Hematopoietic multipotent progenitor cell treated with erythropoietin and hydrocortisone succinate and interleukin-3 and kit ligand, for 17 days (in vitro differentiated cells): ENCODE data around the gene MALAT1.
A peak's percentile ranks its signal among the peaks of the same experiment; 100 is the strongest.
"Not testable (repeated sequence)": the region's sequence is repeated elsewhere in the genome, so short reads cannot be mapped to it uniquely, and the experiment has no call there.

ENCODE experiments used
- DNase-seq: peaks from one replicate; pipeline ENCODE4 v3.0.0-alpha.2; 2015; ENCODE audit warnings: low spot score

The MALAT1 gene

GRCh38 chr11:65498727-65498976 lies 193 bp upstream of the MALAT1 start:
- no peak for DNase-seq

- DNase-seq = no peak
These were observed 1.0 kb downstream of the MALAT1 start for GRCh38 chr11:65499713-65500386.

GRCh38 chr11:65500387-65501185 lies 1.7 kb downstream of the MALAT1 start:
- DNase-seq = peak; percentile 91

GRCh38 chr11:65501186-65501471 lies 2.3 kb downstream of the MALAT1 start:
- no peak for DNase-seq

GRCh38 chr11:65501472-65502273 lies 2.8 kb downstream of the MALAT1 start:
- DNase-seq = peak; percentile 84

GRCh38 chr11:65502274-65502554 lies 3.4 kb downstream of the MALAT1 start:
- no peak for DNase-seq

- DNase-seq = peak; percentile 86
These were observed 3.9 kb downstream of the MALAT1 start for GRCh38 chr11:65502555-65503367.

- peak; percentile 70 for DNase-seq
These were observed 4.6 kb downstream of the MALAT1 start for GRCh38 chr11:65503368-65503948.

GRCh38 chr11:65503949-65504673 lies 5.3 kb downstream of the MALAT1 start:
- peak; percentile 77 for DNase-seq

- DNase-seq = peak; percentile 73
These were observed 6.0 kb downstream of the MALAT1 start for GRCh38 chr11:65504674-65505465.

- peak; percentile 71 for DNase-seq
These were observed 6.8 kb downstream of the MALAT1 start for GRCh38 chr11:65505466-65506289.

- DNase-seq = peak; percentile 60
These were observed 7.5 kb downstream of the MALAT1 start for GRCh38 chr11:65506290-65506771.

- peak; percentile 81 for DNase-seq
These were observed 8.1 kb downstream of the MALAT1 start for GRCh38 chr11:65506772-65507505.

GRCh38 chr11:65512311-65512710 lies 13.5 kb downstream of the MALAT1 start:
- DNase-seq = not testable (repeated sequence)

- DNase-seq = peak; percentile 30
These were observed 17.5 kb downstream of the MALAT1 start for GRCh38 chr11:65516135-65516968.

GRCh38 chr11:65518941-65519549 lies 20.2 kb downstream of the MALAT1 start:
- not testable (repeated sequence) for DNase-seq

- not testable (repeated sequence) for DNase-seq
These were observed 23.1 kb downstream of the MALAT1 start for GRCh38 chr11:65521777-65522521.
